Common myeloid progenitor, CD34-positive (primary cell): ENCODE measurements around the gene ARFIP1.
A peak's percentile ranks its signal among the peaks of the same experiment; 100 is the strongest.

Experiments
- CTCF ChIA-PET: fragments of 350-600 bp; sonication (Branson Sonifier 250); formaldehyde crosslinking; loops from one replicate; lab custom pipeline; 2021; ENCODE audit warnings: antibody characterized with exemption; lab: Charles Lee
- POLR2A ChIA-PET: fragments of 350-600 bp; sonication (Branson Sonifier 250); formaldehyde crosslinking; loops from one replicate; lab custom pipeline; 2021; ENCODE audit warnings: antibody characterized with exemption; lab: Charles Lee
- DNase-seq, 3 donors: peaks; one replicate each; pipeline versions ENCODE4 v3.0.0 to v3.0.0-alpha.2; 2013
- H3K27ac ChIP-seq, 2 experiments: 1 replicate in 1 of 2; 2 replicates in 1 of 2; pipeline ENCODE4 v1.7.0; 2013; ENCODE audit warnings: inconsistent platforms in 2 of 2, low read length in 2 of 2, mild to moderate bottlenecking in 2 of 2, low read depth in 1 of 2, moderate library complexity in 1 of 2; ENCODE audit not compliant: severe bottlenecking in 2 of 2, insufficient read depth in 1 of 2, poor library complexity in 1 of 2
- H3K27me3 ChIP-seq, 5 experiments: replicated peaks in 2 of 5; 1 replicate in 3 of 5; 2 replicates in 2 of 5; pipeline versions ENCODE4 v1.6.1 to v1.7.0; 2013; ENCODE audit warnings: low read length in 4 of 5, mild to moderate bottlenecking in 2 of 5, moderate library complexity in 2 of 5, inconsistent platforms in 1 of 5; ENCODE audit not compliant: insufficient read depth in 5 of 5, control insufficient read depth in 4 of 5
- H3K36me3 ChIP-seq, 4 experiments: 1 replicate in 2 of 4; 2 replicates in 2 of 4; pipeline versions ENCODE4 v1.6.1 to v1.7.0; 2013; ENCODE audit warnings: low read length in 3 of 4, control low read depth in 1 of 4, mild to moderate bottlenecking in 1 of 4; ENCODE audit not compliant: control insufficient read depth in 4 of 4, insufficient read depth in 4 of 4
- H3K4me1 ChIP-seq, 4 experiments: 1 replicate in 3 of 4; 2 replicates in 1 of 4; pipeline versions ENCODE4 v1.6.1 to v1.7.1; 2013; ENCODE audit warnings: low read length in 3 of 4, mild to moderate bottlenecking in 3 of 4, control low read depth in 1 of 4, inconsistent platforms in 1 of 4, moderate library complexity in 1 of 4; ENCODE audit not compliant: control insufficient read depth in 4 of 4, insufficient read depth in 4 of 4; ENCODE audit errors: control extremely low read depth in 1 of 4
- H3K4me3 ChIP-seq, 7 experiments: 1 replicate in 4 of 7; 2 replicates in 3 of 7; pipeline versions ENCODE4 v1.5.1 to v1.7.0; 2013; ENCODE audit warnings: mild to moderate bottlenecking in 7 of 7, low read length in 6 of 7, moderate library complexity in 6 of 7, inconsistent platforms in 2 of 7, low read depth in 2 of 7, control low read depth in 1 of 7; ENCODE audit not compliant: insufficient read depth in 4 of 7, control insufficient read depth in 1 of 7; ENCODE audit errors: extremely low read depth in 1 of 7
- H3K9me3 ChIP-seq, 5 experiments: 1 replicate in 4 of 5; 2 replicates in 1 of 5; pipeline versions ENCODE4 v1.6.1 to v1.7.1; 2013; ENCODE audit warnings: low read length in 4 of 5, mild to moderate bottlenecking in 2 of 5, inconsistent platforms in 1 of 5, low read depth in 1 of 5, moderate library complexity in 1 of 5; ENCODE audit not compliant: control insufficient read depth in 4 of 5, insufficient read depth in 2 of 5; ENCODE audit errors: control extremely low read depth in 1 of 5
- WGBS: methylation state at CpG from one replicate; pipeline ENCODE4 v1.1.5; 2013; ENCODE audit not compliant: insufficient coverage; 5-methylcytosine and 5-hydroxymethylcytosine counted together

The ARFIP1 gene

GRCh38 chr4:152806501-152807125, 26.9 kb downstream of the ARFIP1 start:
- Histone ChIP-seq H3K36me3 (peaks cover 0 to 2% (median 0%) of the 10 kb centered on the region in 4 experiments), H3K4me1 (peaks cover 4 to 15% (median 6%) of the 10 kb centered on the region in 4 experiments), H3K27me3 (no peaks in the 10 kb centered on the region), H3K4me3 (no peak overlapping the region), H3K27ac (no peak overlapping the region), H3K9me3 (peaks cover 0 to 2% (median 0%) of the 10 kb centered on the region in 5 experiments)
- CTCF ChIA-PET = interaction anchor here (0.6 kb wide), 1 partner anchor 680 kb away, joined by 3 read pairs; no protein-coding TSS in a partner anchor
- POLR2A ChIA-PET = no interaction called here
- DNase-seq = peak in 2 of 3 donors; percentile 17 to 50
- WGBS = no CpG with 5 or more reads among the region's 3 CpGs

- Histone ChIP-seq H3K4me3 (no peak overlapping the region), H3K9me3 (peaks cover 2 to 4% (median 3%) of the 10 kb centered on the region in 5 experiments), H3K27me3 (no peaks in the 10 kb centered on the region), H3K27ac (no peak overlapping the region), H3K36me3 (peaks cover 0 to 2% (median under 1%) of the 10 kb centered on the region in 4 experiments), H3K4me1 (peaks cover 4 to 15% (median 6%) of the 10 kb centered on the region in 4 experiments)
- no CpG with 5 or more reads among the region's 3 CpGs for whole genome bisulfite sequencing
- ChIA-PET CTCF (no interaction called here), POLR2A (no interaction called here)
- peak in 2 of 3 donors; percentile 42 to 54 for DNase-seq
Measured at GRCh38 chr4:152807294-152807829, 27.6 kb downstream of the ARFIP1 start.

- 98% methylated on average over 7 of the region's 8 CpGs for WGBS
- POLR2A ChIA-PET = no interaction called here
Measured at GRCh38 chr4:152808670-152809069, 28.9 kb downstream of the ARFIP1 start.

GRCh38 chr4:152810715-152811287, 31.0 kb downstream of the ARFIP1 start:
- no peak overlapping the region for H3K27ac ChIP-seq
- POLR2A ChIA-PET = no interaction called here
- no peak for DNase-seq
- CTCF ChIA-PET = no interaction called here
- H3K4me1 ChIP-seq = peaks cover 4 to 8% (median 5%) of the 10 kb centered on the region in 4 experiments
- WGBS = 92% methylated on average over 6 of the region's 11 CpGs
- no peak overlapping the region for H3K4me3 ChIP-seq
- no peaks in the 10 kb centered on the region for H3K27me3 ChIP-seq
- peaks cover 3 to 13% (median 7%) of the 10 kb centered on the region in 4 experiments for H3K36me3 ChIP-seq
- H3K9me3 ChIP-seq = peaks cover 7 to 27% (median 13%) of the 10 kb centered on the region in 5 experiments

More at GRCh38 chr4:152808670-152809069, 28.9 kb downstream of the ARFIP1 start:
- Histone ChIP-seq H3K4me1 (peaks cover 4 to 15% (median 6%) of the 10 kb centered on the region in 4 experiments), H3K27ac (no peak overlapping the region), H3K27me3 (no peaks in the 10 kb centered on the region), H3K4me3 (no peak overlapping the region), H3K9me3 (peaks cover 2 to 11% (median 4%) of the 10 kb centered on the region in 5 experiments), H3K36me3 (peaks cover 0 to 4% (median 2%) of the 10 kb centered on the region in 4 experiments)
- CTCF ChIA-PET = interaction anchor here (0.8 to 1.3 kb wide), 2 partner anchors 8 to 11 kb away, joined by 3 read pairs; no protein-coding TSS in a partner anchor
- no peak for DNase-seq

- peaks cover 13 to 46% (median 19%) of the 10 kb centered on the region in 5 experiments for H3K9me3 ChIP-seq
- H3K36me3 ChIP-seq = peaks cover 9 to 19% (median 11%) of the 10 kb centered on the region in 4 experiments
- no peak for DNase-seq
- CTCF ChIA-PET = no interaction called here
- H3K27me3 ChIP-seq = no peaks in the 10 kb centered on the region
- POLR2A ChIA-PET = no interaction called here
- no peak overlapping the region for H3K4me3 ChIP-seq
- H3K4me1 ChIP-seq = peaks cover 0 to 8% (median 0%) of the 10 kb centered on the region in 4 experiments
- no peak overlapping the region for H3K27ac ChIP-seq
Measured at GRCh38 chr4:152815078-152815477, 35.3 kb downstream of the ARFIP1 start.

- Histone ChIP-seq H3K27ac (no peak overlapping the region), H3K27me3 (no peaks in the 10 kb centered on the region), H3K4me1 (peaks cover 0 to 8% (median 0%) of the 10 kb centered on the region in 4 experiments), H3K9me3 (peaks cover 10 to 52% (median 14%) of the 10 kb centered on the region in 5 experiments), H3K36me3 (peaks cover 9 to 17% (median 10%) of the 10 kb centered on the region in 4 experiments), H3K4me3 (peak overlapping the region in 1 of 7 experiments; percentile 31)
- no peak for DNase-seq
- ChIA-PET CTCF (interaction anchor here (1.1 kb wide), 1 partner anchor 15 kb away, joined by 4 read pairs; no protein-coding TSS in a partner anchor), POLR2A (no interaction called here)
Measured at GRCh38 chr4:152817331-152817730, 37.6 kb downstream of the ARFIP1 start.
